ENCODE data around the gene MYO15A. TPM values are rescaled to one million over a fixed set of nuclear protein-coding genes. Genes with fewer than 3 reads are reported as not detected.

MYO15A gene
- total RNA-seq, 1 donor from 2014 or later = 1.8 TPM

DNA sequence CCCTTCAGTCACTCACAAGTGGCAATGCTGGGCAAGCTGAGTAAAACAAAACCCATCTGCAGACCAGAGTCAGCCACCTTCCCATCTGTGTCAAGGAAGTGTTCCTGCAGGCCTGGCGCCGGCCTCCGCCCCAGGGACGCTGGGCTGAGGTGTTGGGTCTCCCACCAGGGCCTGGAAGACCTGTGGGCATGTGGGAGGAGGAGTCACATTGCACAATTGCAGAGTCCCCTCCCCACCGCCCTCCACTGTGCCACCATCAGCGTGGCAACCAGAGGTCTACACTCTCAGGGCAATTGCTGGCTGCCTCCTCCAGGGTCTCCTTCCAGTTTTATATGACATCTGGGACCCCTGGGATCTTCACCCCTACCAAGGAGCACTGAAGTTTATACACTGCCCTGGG, 3.0 kb upstream of the MYO15A start:
- DNase-seq (ENCODE audit: low spot score) = no peak

DNA sequence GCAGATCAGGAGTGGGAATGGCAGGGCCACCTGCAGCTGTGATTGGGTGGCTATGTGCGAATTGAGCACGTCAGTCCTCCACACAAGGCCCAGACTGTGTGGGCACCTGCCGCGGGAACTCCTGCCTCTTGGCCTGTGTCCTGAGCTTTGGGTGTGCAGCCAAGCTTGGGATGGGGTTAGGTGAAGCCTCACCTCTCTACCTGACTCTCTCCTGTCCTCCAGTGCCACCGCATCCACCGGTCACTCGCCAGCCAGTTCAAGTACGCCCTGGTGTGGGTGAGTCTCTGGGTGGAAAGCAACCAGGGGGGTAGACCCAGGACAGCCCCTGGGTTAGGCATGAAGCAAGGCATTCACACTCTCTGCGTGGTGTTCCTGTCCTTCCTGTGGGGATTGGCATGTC, 2.3 kb upstream of the MYO15A start:
- DNase-seq (ENCODE audit: low spot score) = no peak

DNA sequence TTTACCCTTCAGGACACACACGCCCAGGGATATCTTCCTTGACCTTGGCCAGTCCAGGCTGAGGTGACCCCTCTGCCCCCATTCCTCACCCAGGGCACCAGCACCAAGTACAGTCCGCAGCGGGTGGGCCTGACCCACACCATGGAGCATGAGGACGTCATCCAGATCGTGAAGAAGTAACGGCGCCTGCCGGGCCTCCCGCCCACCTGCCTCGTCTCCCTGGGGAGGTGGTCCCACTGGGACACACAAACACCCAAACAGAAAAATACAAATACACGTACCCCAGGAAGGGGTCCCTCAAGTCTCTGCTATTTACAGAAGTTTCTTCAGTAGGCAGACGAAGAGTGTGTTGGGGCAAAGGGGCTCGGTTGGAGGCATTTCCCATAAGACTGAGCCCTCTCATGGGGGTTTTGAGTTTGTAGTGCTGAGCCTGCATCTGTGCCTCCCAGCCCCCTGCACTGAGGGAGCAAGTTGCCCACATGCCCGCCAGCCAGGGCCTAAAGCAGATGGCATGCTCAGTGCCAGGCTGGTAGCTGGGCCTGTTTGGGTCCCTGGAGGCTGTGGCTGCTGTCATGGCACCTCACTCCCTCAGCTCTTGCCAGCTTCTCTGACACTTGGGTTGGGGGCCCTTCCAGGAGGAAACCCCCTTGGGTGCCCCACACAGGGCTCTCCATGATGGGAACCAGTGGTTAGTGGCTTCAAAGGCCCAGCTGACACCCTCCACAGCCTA, 1.3 kb upstream of the MYO15A start:
- no peak for DNase-seq (ENCODE audit: low spot score)

DNA sequence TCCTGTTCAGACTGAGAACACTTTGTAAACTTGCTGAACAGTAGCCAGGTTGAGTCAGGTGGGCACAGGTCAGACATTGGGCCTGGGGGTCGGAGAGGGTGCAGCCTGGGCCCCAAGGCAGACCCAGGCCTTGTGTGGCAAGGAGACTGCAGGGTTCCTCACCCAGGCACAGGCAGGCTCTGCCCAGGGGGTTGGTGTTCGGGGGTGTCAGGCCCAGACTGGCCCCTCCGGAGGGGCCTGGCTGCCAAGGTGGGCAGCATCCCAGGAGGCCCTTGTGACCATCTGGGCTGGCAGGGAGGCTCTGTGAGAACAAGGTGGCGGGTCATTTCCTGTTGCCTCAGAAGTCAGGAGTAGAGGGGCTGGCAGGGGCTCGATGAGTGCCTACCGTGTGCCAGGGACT, 585 bp upstream of the MYO15A start:
- DNase-seq (ENCODE audit: low spot score) = no peak

DNA sequence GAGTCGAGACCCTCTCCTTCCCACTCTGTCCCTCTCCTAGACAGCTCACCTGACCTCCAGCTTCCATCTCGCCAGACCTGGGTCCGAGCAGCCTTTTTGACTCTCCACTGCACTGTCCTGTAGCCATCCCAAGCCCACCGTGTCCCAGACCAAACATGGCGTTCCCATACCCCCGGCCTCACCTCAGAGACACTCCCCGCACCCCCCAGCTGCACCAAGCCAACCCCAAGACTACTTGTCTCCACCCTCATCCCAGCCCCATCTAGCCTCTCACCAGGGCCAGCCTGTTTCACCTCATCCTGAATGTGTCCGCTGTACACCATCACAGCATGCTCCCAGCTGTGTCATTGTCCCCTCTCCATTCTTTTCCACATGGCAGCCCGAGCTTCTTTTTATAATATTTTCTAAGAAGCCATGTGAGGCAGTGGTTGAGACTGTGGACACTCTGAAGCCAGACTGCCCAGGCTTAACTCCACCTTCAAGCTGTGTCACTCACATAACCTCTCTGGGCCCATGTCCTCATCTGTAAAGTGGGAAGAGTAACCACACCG, 1.5 kb downstream of the MYO15A start:
- no peak for DNase-seq (ENCODE audit: low spot score)

DNA sequence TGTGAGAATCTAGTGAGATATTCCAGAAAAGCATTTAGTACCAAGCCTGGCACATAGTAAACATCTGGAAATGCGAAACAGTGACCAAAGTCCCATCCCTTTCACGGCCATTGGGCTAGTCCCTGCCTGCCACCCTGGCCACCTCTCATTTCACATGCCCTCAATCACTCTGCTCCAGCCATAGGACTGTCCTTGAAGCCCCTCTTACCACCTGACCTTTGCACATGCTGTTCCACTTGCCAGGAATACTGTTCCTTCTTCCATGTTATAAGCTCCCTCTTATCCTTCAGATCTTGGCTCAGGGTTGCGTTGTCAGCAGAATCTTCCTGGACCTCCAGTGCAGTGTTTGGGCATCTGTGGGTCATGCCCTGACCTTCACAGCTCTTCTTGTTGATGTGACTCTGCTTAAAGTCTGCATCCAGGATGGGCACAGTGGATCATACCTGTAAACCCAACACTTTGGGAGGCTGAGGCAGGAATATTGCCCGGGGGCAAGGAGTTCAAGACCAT, 2.1 kb downstream of the MYO15A start:
- no peak for DNase-seq (ENCODE audit: low spot score)

DNA sequence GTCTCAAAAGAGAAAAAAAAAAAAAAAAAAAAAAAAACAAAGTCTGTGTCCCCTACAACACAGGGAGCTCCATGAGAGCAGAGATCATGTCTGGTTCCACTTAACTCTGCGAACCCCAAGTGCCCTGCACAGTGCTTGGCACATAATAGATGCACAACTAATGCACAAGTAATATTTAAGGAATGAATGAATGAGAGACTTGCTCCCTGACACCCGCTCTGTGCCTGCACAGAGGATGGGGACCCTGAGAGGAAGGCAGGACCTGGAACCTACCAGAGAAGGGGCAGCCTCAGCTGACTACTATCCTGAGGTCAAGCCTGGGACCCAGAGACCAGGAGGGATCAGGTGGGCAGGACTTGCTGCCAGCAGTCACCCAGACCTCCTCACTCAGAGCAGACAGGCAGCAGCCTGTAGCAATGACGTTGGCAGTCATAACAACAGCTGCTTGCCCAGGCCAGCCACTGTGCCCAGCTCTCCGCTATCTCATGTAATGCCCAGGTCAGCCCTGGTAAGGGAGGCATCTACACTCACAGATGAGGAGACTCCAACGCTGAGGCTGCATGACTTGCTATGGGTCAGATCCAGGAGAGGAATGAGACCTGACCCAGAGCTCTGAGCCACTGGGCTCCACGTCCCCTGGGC, 2.9 kb downstream of the MYO15A start:
- DNase-seq (ENCODE audit: low spot score) = no peak

DNA sequence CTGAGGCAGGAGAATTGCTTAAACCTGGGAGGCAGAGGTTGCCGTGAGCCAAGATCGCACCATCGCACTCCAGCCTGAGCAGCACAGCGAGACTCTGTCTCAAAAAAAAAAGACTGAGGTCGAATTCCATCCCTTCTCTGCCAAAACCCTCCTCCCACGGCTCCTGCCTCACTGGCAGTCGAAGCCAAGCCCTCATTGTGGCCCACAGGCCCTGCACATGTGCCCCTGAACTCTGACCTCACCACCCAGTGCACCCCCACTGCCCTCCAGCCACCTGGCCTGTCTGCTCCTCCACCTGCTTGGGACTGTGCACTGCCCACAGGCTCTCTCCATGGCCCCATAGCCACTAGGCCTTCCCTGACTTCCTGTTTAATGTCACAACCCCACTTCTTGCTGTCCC, 7.0 kb downstream of the MYO15A start:
- no peak for DNase-seq (ENCODE audit: low spot score)

DNA sequence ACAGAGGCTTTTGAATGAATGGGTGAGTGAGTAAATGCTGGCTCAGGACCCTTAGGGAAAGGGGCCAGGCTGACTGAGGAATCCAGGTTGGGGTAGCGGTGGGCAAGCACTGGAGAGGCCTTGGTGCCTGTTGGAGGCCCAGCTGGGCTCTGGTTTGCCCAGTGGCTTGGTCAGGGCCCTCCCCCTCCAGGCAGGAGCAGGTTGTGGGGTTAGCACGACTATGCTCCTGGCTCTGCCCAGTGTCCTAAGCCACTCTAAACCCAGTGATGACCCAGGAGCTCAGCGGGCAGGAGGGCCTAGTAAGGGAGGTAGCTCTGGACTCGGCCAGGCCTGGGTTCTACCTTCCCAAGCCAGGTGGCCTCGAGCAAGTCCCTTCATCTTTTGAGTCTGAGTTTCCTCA, 7.5 kb downstream of the MYO15A start:
- no peak for DNase-seq (ENCODE audit: low spot score)

DNA sequence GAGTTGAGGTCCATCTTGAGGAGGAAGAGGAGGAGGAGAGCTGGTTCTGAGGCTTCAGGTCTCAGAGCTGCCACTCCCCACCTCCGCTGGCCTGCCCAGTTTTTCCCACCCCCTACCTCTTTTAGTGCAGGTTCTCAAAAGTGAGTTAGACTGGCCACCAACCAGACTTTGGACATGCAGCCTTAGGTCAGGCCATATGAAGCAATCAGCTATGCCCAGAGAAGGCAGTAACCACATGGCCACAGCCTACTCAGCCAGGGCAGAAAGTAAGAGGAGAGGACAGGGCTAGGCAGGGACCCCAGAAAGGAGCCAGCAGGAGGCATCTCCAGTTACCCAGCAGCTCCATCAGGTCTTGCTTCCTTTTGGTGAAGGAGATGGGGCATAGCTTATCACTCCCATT, 9.0 kb downstream of the MYO15A start:
- DNase-seq (ENCODE audit: low spot score) = no peak

DNA sequence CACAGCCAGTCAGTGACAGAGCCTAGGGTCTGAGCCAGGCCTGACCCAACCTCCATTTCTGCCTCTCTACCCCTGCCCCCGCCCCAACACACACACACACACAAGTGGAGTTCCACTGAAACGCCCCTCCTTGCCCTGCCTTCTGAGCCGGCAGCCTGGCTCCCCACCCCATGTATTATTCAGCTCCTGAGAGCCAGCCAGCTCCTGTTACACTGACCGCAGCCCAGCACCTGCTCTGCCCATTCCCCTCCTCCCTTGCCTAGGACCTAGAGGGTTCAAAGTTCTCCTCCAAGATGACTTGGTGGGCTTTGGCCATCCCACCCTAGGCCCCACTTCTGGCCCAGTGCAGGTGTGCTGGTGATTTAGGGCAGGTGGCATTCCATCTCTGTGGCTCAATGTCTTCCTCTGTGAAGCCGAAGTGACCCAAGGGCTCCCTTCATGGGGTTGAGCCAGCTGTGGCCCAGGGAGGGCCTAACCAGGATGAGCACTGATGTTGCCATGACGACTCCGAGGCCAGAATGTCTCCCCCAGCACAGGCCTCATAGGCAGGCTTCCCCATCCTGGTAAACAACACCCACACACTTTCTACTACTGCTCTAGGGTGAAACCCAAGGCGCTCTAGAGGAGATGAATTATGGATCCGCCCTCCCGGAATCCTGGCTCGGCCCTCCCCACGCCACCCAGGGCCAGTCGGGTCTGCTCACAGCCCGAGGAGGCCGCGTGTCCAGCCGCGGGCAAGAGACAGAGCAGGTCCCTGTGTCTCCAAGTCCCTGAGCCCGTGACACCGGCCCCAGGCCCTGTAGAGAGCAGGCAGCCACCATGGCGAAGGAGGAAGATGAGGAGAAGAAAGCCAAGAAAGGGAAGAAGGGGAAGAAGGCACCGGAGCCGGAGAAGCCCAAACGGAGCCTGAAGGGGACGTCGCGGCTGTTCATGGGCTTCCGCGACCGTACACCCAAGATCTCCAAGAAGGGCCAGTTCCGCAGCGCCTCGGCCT, 9.7 kb downstream of the MYO15A start:
- DNase-seq (ENCODE audit: low spot score) = no peak

DNA sequence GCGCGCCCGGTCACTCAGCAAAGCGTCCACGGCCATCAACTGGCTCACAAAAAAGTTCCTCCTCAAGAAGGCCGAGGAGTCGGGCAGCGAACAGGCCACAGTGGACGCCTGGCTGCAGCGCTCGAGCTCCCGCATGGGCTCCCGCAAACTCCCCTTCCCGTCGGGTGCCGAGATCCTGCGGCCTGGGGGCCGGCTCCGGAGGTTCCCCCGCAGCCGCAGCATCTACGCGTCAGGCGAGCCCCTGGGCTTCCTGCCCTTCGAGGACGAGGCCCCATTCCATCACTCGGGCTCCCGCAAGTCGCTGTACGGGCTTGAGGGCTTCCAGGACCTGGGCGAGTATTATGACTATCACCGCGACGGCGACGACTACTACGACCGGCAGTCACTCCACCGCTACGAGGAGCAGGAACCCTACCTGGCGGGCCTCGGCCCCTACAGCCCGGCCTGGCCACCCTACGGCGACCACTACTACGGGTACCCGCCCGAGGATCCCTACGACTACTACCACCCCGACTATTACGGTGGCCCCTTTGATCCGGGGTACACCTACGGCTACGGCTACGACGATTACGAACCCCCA, 10.7 kb downstream of the MYO15A start:
- DNase-seq (ENCODE audit: low spot score) = no peak

DNA sequence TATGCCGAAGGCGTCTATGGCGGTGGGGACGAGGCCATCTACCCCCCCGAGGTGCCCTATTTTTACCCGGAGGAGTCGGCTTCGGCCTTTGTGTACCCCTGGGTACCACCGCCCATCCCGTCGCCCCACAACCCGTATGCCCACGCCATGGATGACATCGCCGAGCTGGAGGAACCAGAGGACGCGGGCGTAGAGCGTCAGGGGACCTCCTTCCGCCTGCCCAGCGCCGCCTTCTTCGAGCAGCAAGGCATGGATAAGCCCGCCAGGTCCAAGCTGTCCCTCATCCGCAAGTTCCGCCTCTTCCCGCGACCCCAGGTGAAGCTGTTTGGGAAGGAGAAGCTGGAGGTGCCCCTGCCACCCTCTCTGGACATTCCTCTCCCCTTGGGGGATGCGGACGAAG, 11.4 kb downstream of the MYO15A start:
- DNase-seq (ENCODE audit: low spot score) = no peak

DNA sequence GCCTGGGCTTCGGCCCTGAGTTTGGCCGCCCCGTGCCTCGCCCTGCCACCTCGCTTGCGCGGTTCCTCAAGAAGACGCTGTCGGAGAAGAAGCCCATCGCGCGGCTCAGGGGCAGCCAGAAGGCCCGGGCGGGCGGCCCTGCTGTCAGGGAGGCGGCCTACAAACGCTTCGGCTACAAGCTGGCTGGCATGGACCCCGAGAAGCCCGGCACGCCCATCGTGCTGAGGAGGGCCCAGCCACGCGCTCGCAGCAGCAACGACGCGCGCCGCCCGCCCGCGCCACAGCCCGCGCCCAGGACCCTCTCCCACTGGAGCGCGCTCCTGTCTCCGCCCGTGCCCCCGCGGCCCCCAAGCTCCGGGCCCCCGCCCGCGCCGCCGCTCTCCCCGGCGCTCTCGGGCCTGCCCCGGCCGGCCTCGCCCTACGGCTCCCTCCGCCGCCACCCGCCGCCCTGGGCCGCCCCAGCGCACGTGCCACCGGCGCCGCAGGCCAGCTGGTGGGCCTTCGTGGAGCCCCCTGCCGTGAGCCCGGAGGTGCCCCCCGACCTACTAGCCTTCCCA, 12.0 kb downstream of the MYO15A start:
- DNase-seq (ENCODE audit: low spot score) = no peak

DNA sequence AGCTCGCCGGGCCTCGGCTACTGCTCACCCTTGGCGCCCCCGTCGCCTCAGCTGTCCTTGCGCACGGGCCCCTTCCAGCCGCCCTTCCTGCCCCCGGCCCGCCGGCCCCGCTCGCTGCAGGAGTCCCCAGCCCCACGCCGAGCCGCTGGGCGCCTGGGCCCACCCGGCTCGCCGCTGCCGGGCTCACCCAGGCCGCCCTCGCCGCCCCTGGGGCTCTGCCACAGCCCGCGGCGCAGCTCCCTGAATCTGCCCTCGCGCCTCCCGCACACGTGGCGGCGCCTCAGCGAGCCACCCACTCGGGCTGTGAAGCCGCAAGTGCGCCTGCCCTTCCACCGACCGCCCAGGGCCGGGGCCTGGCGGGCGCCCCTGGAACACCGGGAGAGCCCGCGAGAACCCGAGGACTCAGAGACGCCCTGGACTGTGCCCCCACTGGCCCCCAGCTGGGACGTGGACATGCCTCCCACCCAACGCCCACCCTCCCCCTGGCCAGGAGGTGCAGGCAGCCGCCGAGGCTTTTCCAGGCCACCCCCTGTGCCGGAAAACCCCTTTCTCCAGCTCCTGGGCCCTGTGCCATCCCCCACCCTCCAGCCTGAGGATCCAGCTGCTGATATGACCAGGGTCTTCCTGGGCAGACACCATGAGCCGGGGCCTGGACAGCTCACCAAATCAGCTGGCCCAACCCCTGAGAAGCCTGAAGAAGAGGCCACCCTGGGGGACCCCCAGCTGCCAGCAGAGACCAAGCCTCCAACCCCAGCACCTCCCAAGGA, 12.8 kb downstream of the MYO15A start:
- DNase-seq (ENCODE audit: low spot score) = no peak

DNA sequence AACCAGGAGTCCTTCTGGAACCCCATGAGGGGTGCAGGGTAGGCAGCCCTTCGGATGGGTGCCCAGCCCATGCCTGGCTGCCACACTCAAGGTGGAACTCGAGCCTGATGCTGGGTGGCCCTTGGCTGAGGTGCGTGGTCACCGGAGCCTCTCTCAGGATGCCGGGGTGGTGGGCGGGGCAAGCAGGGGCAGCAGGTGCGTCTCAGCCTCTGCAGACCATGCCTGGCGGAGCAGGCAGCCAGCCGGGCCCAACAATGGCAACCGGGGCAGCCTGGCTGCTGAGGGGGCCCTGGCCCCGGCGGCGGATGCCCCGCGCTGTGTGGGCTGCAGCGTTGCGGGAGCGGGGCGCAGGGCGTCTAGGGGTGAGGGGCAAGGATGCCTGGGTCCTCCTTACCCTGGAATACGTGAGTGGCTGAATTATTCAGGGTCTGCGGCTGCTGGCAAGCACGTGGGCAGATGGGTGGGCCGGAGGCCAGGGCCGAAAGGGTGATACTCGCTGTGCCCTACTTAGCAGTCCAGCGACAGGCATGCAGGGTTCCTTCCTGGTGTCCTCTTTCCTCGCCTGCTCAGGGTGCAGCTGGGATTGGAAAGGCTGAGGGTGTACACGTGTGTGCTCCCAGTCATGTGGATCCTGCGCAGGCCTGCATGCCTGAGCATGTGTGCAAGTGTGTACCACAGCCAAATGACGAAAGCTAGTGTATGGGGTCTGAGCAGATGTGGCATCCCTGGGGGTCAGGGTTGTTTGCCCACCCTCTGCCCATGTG, 14.6 kb downstream of the MYO15A start:
- DNase-seq (ENCODE audit: low spot score) = no peak

DNA sequence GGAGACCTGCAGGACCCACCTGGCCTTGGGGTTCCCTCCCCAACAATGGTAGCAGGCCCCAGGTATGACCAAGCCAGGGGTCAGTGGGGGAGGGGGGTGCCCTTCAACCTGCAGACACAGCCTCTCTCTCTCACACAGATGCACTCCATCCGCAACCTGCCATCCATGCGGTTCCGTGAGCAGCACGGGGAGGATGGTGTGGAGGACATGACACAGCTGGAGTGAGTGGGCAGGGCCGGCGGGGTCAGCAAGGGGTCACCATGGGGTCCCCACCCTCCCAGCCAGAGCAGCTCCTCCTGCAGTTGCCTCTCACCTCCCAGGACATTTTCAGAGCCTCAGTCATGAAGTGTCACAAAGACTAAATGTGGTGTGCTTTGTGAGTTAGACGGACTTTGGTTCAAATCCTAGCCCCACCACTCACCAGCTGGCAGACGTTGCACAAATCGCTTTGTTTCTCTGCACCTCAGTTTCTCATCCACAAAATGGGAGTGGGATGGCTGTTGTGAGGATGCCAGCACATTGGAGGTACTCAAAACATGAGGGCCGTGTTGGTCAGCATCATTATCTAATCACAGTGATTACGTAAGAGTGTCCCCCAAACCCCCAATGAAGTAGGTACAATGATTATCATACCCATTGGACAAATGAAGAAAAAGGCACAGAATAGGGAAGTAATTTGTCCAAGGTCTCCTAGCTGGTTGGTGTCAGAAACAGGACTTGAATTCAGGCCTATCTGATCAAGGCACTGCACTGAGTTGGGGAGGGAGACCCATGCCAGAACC, 16.0 kb downstream of the MYO15A start:
- no peak for DNase-seq (ENCODE audit: low spot score)

DNA sequence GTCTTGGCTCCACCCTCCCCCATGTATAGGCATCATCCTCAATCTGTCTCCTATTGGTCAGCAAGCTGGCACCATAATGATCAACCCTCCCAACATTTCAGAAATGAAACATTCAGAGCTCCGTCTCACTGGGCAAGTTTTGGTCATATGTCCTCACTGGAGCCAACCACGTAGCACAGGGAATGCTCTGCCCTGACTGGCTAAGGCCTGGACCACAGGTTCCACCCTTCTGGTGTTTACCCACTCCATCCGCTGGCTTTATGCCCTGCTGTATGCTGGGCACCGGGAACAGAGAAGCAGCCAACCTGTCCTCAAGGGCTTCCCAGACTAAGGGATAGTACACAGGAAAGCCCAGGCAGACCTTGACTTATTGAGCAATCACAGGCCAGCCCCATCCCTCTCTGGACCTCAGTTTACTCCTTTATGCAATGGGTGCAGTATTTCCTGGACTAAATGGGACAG, 20.5 kb downstream of the MYO15A start:
- DNase-seq (ENCODE audit: low spot score) = no peak

DNA sequence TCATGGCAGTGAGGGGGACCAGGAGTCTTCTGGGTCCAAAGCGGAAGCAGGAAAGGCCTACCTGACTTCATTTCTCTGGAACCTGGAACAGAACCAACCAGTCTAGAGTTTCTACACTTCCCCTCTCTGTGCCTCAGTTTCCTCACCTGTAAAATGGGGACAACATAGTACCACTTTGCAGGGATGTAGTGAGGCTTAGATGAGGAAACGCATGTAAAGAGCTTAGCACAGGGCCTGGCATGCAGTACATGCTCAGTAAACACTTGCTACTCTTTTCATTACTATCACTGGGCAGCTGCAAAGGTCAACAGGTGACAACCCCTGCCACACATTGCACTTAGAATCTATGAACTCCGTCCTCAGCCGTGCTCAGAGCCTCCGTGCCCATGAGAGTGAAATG, 24.2 kb downstream of the MYO15A start:
- no peak for DNase-seq (ENCODE audit: low spot score)
